Cardiac atrium fibroblast (primary cell): Measurements from ENCODE around the gene SAMD3. TPM values are rescaled to one million over a fixed set of nuclear protein-coding genes. Genes with fewer than 3 reads are reported as not detected.

Experiments used
- total RNA-seq: library from RNA; depleted of rRNA; stranded (reverse); fragments of >200 nt; gene quantifications from 2 replicates; pipeline ENCODE4 v1.2.3, GENCODE V29; 2015

Gene SAMD3
- not detected in 2 replicates for total RNA-seq

GRCh38 chr6:130222775-130223174, at the start of gene SAMD3:
Gene SAMD3, minus strand, starts transcription at chr6:130222951. Its CDS starts 7,678 bp downstream, at chr6:130215273.

Other genes with a start within 250 kb of the SAMD3 start
- gene L3MBTL3, start 204.4 kb downstream of the SAMD3 start, total RNA-seq = 3.4 and 7.4 TPM in 2 replicates
- gene TMEM200A, start 143.1 kb upstream of the SAMD3 start, total RNA-seq = 0.90 and 2.8 TPM in 2 replicates